K562 (cell line): ENCODE measurements around the gene NUSAP1. TPM values are rescaled to one million over a fixed set of nuclear protein-coding genes. Genes with fewer than 3 reads are reported as not detected.
A peak's percentile ranks its signal among the peaks of the same experiment; 100 is the strongest.

Source experiments
- CHD2 ChIP-seq: IDR thresholded peaks from 2 replicates; pipeline ENCODE4 v1.6.1; 2011; ENCODE audit warnings: low read depth, low read length
- DIDO1 ChIP-seq: fragments of 450-650 bp; IDR thresholded peaks from 2 replicates; pipeline ENCODE4 v1.6.1; 2016; ENCODE audit warnings: low read depth, missing biosample characterization, missing genetic modification characterization
- ERF ChIP-seq: fragments of 450-650 bp; formaldehyde crosslinking; IDR thresholded peaks from 2 replicates; pipeline ENCODE4 v1.4.0; 2020; ENCODE audit warnings: mild to moderate bottlenecking, mixed read lengths
- HDAC1 ChIP-seq, 2 experiments: fragments of 450-650 bp; IDR thresholded peaks; 2 replicates each; pipeline ENCODE4 v1.6.1; 2016 to 2017; ENCODE audit warnings: inconsistent platforms in 1 of 2, mild to moderate bottlenecking in 1 of 2, moderate library complexity in 1 of 2
- NR1H2 ChIP-seq: sonication (generic); formaldehyde crosslinking; IDR thresholded peaks from 2 replicates; pipeline ENCODE4 v1.4.0; 2020; ENCODE audit warnings: mild to moderate bottlenecking, missing genetic modification reagents
- STAT5B ChIP-seq: fragments of 250-450 bp; sonication (Bioruptor Pico); IDR thresholded peaks from 2 replicates; pipeline ENCODE4 v1.8.0; 2021; ENCODE audit warnings: mild to moderate bottlenecking, inconsistent platforms
- YBX1 ChIP-seq: fragments of 450-650 bp; IDR thresholded peaks from 2 replicates; pipeline ENCODE4 v1.7.1; 2016; ENCODE audit warnings: mild to moderate bottlenecking
- ZNF124 ChIP-seq: sonication (generic); formaldehyde crosslinking; IDR thresholded peaks from 2 replicates; pipeline ENCODE4 v1.8.1; 2022; ENCODE audit warnings: missing genetic modification reagents
- ZNF354B ChIP-seq: fragments of 250-450 bp; sonication (Bioruptor Pico); IDR thresholded peaks from 2 replicates; pipeline ENCODE4 v1.4.0; 2020
- ZNF717 ChIP-seq: fragments of 250-450 bp; sonication (Bioruptor Pico); IDR thresholded peaks from 2 replicates; pipeline ENCODE4 v1.5.0; 2021
- polyA plus RNA-seq, 8 experiments: library from polyadenylated mRNA; depleted of rRNA in 4 of 8; stranded (reverse) in 5 of 8; unstranded in 3 of 8; fragments of >200 nt; fragmentation: Nextera tagmentation in 2 of 8; fragmentation: Illumina TruSeq in 1 of 8; extraction: Ambion mirVana in 2 of 8; extraction: Trizol in 1 of 8; gene quantifications; 2 replicates each; pipeline versions ENCODE4 v1.2.1 to v1.2.3, GENCODE V29; 2011 to 2014; ENCODE audit warnings: inconsistent platforms in 1 of 8, missing spikeins in 1 of 8
- total RNA-seq, 7 experiments: library from RNA; depleted of rRNA in 6 of 7; stranded (reverse); fragments of >200 nt in 6 of 7; fragmentation: Illumina TruSeq in 2 of 7; extraction: Trizol in 2 of 7; gene quantifications; 2 replicates each; pipeline versions ENCODE4 v1.2.1 to v1.2.3, GENCODE V29; 2011 to 2021; ENCODE audit warnings: low replicate concordance in 1 of 7
- TF ChIP-seq, protein P1 (sequence below): fragments of 250-450 bp; sonication (Bioruptor Pico); IDR thresholded peaks from 2 replicates; pipeline ENCODE4 v1.6.1; 2021; ENCODE audit warnings: mild to moderate bottlenecking
- TF ChIP-seq, protein P2 (sequence below): fragments of 450-650 bp; IDR thresholded peaks from 2 replicates; pipeline ENCODE4 v1.6.1; 2017; ENCODE audit warnings: antibody characterized with exemption
- TF ChIP-seq, protein P3 (sequence below), 3 experiments: fragments of 200-800 bp in 1 of 3; sonication (Bioruptor generic) in 1 of 3; sonication (generic) in 1 of 3; formaldehyde crosslinking in 1 of 3; IDR thresholded peaks; 2 replicates each; pipeline versions ENCODE4 v1.6.1 to v1.8.0; 2016 to 2022; ENCODE audit warnings: mild to moderate bottlenecking in 2 of 3, missing compliant biosample characterization in 2 of 3, missing genetic modification characterization in 2 of 3, missing genetic modification reagents in 1 of 3
- TF ChIP-seq, protein P4 (sequence below), 2 experiments: IDR thresholded peaks; 2 replicates each; pipeline ENCODE4 v1.6.1; 2012; ENCODE audit warnings: improper control_type of control experiment in 2 of 2, low read depth in 2 of 2, low read length in 2 of 2, borderline replicate concordance in 1 of 2

Gene NUSAP1
- total and polyA plus RNA-seq, 9 of the 15 experiments (the other 6 are each of a cell fraction or from before 2014, with no cell fraction given): 119 to 266 (median 227) TPM

DNA sequence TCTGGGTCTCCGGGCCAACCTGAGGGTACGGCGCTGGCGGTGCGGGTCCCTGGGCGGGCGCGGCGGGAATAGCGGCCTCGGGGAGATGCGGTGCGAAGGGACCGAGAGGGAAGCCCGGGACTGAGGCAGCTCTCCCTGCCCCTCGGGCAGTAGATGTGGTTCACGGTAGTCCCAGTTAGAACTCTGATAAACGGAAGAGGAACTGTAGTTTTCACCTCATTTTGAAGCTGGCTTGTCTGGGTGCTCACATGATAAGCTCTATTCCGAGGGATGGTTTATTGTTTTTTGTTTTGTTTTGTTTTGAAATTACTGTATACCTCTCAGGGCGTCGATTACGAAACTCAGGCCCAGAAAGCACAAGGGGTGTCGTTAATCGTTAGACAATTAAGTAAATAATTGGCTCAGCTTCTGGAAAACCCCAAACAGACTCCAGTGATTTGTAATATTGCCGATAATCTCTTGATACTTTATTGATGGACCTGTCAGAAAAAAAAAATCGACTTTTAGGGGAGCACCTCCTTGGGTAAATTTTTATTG lies 413 bp downstream of the NUSAP1 start (continued):
- TF ChIP-seq YBX1 (no peak), HDAC1 (IDR thresholded peaks at IDR 0.05) (peak in 1 of 2 experiments; percentile 13; a peak in 1 of 4 replicates), NR1H2 (no peak), ZNF124 (no peak), STAT5B (CRISPR knock-in tag) (no peak), ZNF354B (CRISPR knock-in tag) (no peak), DIDO1 (tag) (no peak), ERF (CRISPR knock-in tag) (no peak), CHD2 (no peak), ZNF717 (CRISPR knock-in tag) (no peak)
- TF ChIP-seq, protein P1, sequence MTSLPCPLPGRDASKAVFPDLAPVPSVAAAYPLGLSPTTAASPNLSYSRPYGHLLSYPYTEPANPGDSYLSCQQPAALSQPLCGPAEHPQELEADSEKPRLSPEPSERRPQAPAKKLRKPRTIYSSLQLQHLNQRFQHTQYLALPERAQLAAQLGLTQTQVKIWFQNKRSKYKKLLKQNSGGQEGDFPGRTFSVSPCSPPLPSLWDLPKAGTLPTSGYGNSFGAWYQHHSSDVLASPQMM (CRISPR knock-in tag): no peak
- TF ChIP-seq, protein P2, sequence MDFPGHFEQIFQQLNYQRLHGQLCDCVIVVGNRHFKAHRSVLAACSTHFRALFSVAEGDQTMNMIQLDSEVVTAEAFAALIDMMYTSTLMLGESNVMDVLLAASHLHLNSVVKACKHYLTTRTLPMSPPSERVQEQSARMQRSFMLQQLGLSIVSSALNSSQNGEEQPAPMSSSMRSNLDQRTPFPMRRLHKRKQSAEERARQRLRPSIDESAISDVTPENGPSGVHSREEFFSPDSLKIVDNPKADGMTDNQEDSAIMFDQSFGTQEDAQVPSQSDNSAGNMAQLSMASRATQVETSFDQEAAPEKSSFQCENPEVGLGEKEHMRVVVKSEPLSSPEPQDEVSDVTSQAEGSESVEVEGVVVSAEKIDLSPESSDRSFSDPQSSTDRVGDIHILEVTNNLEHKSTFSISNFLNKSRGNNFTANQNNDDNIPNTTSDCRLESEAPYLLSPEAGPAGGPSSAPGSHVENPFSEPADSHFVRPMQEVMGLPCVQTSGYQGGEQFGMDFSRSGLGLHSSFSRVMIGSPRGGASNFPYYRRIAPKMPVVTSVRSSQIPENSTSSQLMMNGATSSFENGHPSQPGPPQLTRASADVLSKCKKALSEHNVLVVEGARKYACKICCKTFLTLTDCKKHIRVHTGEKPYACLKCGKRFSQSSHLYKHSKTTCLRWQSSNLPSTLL: no peak
- TF ChIP-seq, protein P3, sequence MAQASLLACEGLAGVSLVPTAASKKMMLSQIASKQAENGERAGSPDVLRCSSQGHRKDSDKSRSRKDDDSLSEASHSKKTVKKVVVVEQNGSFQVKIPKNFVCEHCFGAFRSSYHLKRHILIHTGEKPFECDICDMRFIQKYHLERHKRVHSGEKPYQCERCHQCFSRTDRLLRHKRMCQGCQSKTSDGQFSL (CRISPR knock-in tag; IDR thresholded peaks at IDR 0.05): no peak
- TF ChIP-seq, protein P3 (tag; IDR thresholded peaks at IDR 0.05): no peak
- TF ChIP-seq, protein P4, sequence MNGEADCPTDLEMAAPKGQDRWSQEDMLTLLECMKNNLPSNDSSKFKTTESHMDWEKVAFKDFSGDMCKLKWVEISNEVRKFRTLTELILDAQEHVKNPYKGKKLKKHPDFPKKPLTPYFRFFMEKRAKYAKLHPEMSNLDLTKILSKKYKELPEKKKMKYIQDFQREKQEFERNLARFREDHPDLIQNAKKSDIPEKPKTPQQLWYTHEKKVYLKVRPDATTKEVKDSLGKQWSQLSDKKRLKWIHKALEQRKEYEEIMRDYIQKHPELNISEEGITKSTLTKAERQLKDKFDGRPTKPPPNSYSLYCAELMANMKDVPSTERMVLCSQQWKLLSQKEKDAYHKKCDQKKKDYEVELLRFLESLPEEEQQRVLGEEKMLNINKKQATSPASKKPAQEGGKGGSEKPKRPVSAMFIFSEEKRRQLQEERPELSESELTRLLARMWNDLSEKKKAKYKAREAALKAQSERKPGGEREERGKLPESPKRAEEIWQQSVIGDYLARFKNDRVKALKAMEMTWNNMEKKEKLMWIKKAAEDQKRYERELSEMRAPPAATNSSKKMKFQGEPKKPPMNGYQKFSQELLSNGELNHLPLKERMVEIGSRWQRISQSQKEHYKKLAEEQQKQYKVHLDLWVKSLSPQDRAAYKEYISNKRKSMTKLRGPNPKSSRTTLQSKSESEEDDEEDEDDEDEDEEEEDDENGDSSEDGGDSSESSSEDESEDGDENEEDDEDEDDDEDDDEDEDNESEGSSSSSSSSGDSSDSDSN (IDR thresholded peaks at IDR 0.05; ENCODE audit: borderline replicate concordance in 1 of 2, low read depth in 2 of 2, low read length in 2 of 2): peak; percentile 91 to 95
